Neural cell (in vitro differentiated cells): ENCODE measurements around the gene C9orf40. TPM values are rescaled to one million over a fixed set of nuclear protein-coding genes. Genes with fewer than 3 reads are reported as not detected.

Experiments used
- H2AFZ ChIP-seq: fragments of 200-600, 300-800 bp; sonication (generic), shearing (Covaris generic); 2 replicates; pipeline ENCODE4 v1.6.0; 2014; ENCODE audit warnings: low read depth, mild to moderate bottlenecking, antibody characterized with exemption, low read length, moderate library complexity
- H3F3A ChIP-seq: fragments of 200-600 bp; shearing (Covaris generic); 2 replicates; pipeline ENCODE4 v1.6.1; 2016; ENCODE audit warnings: mild to moderate bottlenecking, moderate library complexity, mixed read lengths, antibody characterized with exemption, low read length; ENCODE audit not compliant: insufficient read depth, poor library complexity, severe bottlenecking
- H3K27ac ChIP-seq: fragments of 200-600, 300-800 bp; sonication (generic), shearing (Covaris generic); 2 replicates; pipeline ENCODE4 v1.5.1; 2014; ENCODE audit warnings: mild to moderate bottlenecking, low read length, moderate library complexity
- H3K27me3 ChIP-seq: fragments of 300-800, 200-600 bp; sonication (generic), shearing (Covaris generic); 2 replicates; pipeline ENCODE4 v1.6.0; 2014; ENCODE audit warnings: mild to moderate bottlenecking, low read depth, low read length, moderate library complexity; ENCODE audit not compliant: insufficient read depth
- H3K36me3 ChIP-seq: fragments of 300-800, 200-600 bp; sonication (generic), shearing (Covaris generic); 2 replicates; pipeline ENCODE4 v1.5.1; 2014; ENCODE audit warnings: mild to moderate bottlenecking, antibody characterized with exemption, low read length, moderate library complexity; ENCODE audit not compliant: insufficient read depth
- H3K4me2 ChIP-seq: fragments of 300-800, 200-600 bp; sonication (generic), shearing (Covaris generic); 2 replicates; pipeline ENCODE4 v1.6.0; 2014; ENCODE audit warnings: mild to moderate bottlenecking, low read length
- H3K4me3 ChIP-seq: fragments of 300-800, 200-600 bp; sonication (generic), shearing (Covaris generic); 2 replicates; pipeline ENCODE4 v1.5.1; 2014; ENCODE audit warnings: mild to moderate bottlenecking, low read length, moderate library complexity
- H3K79me2 ChIP-seq: fragments of 200-600 bp; shearing (Covaris generic); replicated peaks from 2 replicates; pipeline ENCODE4 v1.6.0; 2014; ENCODE audit warnings: mild to moderate bottlenecking, low read length, moderate library complexity; ENCODE audit not compliant: insufficient read depth
- H3K9ac ChIP-seq: fragments of 300-800, 200-600 bp; sonication (generic), shearing (Covaris generic); 2 replicates; pipeline ENCODE4 v1.6.1; 2016; ENCODE audit warnings: mild to moderate bottlenecking, low read length, mixed read lengths
- H3K9me2 ChIP-seq: fragments of 200-600 bp; shearing (Covaris generic); 2 replicates; pipeline ENCODE4 v1.6.1; 2016; ENCODE audit warnings: mild to moderate bottlenecking, low read length, mixed read lengths; ENCODE audit not compliant: insufficient read depth
- H3K9me3 ChIP-seq: fragments of 200-600, 300-800 bp; sonication (generic), shearing (Covaris generic); 2 replicates; pipeline ENCODE4 v1.6.1; 2016; ENCODE audit warnings: mild to moderate bottlenecking, mixed run types, low read length, moderate library complexity, mixed read lengths
- H4K20me1 ChIP-seq: fragments of 200-600 bp; shearing (Covaris generic); 2 replicates; pipeline ENCODE4 v1.6.1; 2016; ENCODE audit warnings: mild to moderate bottlenecking, mixed run types; ENCODE audit not compliant: insufficient read depth
- EP300 ChIP-seq: fragments of 450-650 bp; conservative IDR thresholded peaks from 2 replicates; pipeline ENCODE4 v1.6.1; 2014; ENCODE audit warnings: antibody characterized with exemption, mild to moderate bottlenecking, moderate library complexity; ENCODE audit not compliant: poor library complexity, severe bottlenecking
- EZH2 ChIP-seq: fragments of 200-600, 300-800 bp; shearing (Covaris generic), sonication (generic); IDR thresholded peaks from 2 replicates; pipeline ENCODE4 v1.6.1; 2014; ENCODE audit warnings: antibody characterized with exemption, low read length, borderline replicate concordance, mild to moderate bottlenecking; ENCODE audit not compliant: insufficient read depth, poor library complexity, severe bottlenecking
- MXI1 ChIP-seq: fragments of 450-650 bp; conservative IDR thresholded peaks from 2 replicates; pipeline ENCODE4 v1.6.1; 2014; ENCODE audit warnings: antibody characterized with exemption, mild to moderate bottlenecking; ENCODE audit not compliant: poor library complexity, severe bottlenecking
- POLR2AphosphoS5 ChIP-seq: IDR thresholded peaks from 2 replicates; pipeline ENCODE4 v1.6.1; 2012
- RAD21 ChIP-seq: fragments of 450-650 bp; conservative IDR thresholded peaks from 2 replicates; pipeline ENCODE4 v1.6.1; 2014; ENCODE audit warnings: antibody characterized with exemption, mild to moderate bottlenecking, moderate library complexity
- SMC3 ChIP-seq: fragments of 450-650 bp; conservative IDR thresholded peaks from 2 replicates; pipeline ENCODE4 v1.6.1; 2014; ENCODE audit warnings: antibody characterized with exemption, mild to moderate bottlenecking, moderate library complexity; ENCODE audit not compliant: poor library complexity
- TAF1 ChIP-seq: IDR thresholded peaks from 2 replicates; pipeline ENCODE4 v1.6.1; 2012; ENCODE audit warnings: low read depth
- polyA plus RNA-seq: library from polyadenylated mRNA; depleted of rRNA; stranded (reverse); fragments of >200 nt; gene quantifications from 2 replicates; pipeline ENCODE4 v1.2.3, GENCODE V29; 2014
- TF ChIP-seq, protein P1 (sequence below): IDR thresholded peaks from 2 replicates; pipeline ENCODE4 v1.6.1; 2012; ENCODE audit warnings: borderline replicate concordance
- TF ChIP-seq, protein P2 (sequence below): fragments of 450-650 bp; IDR thresholded peaks from 2 replicates; pipeline ENCODE4 v1.5.1; 2014; ENCODE audit warnings: antibody characterized with exemption, mild to moderate bottlenecking, moderate library complexity; ENCODE audit not compliant: poor library complexity, severe bottlenecking

C9orf40 gene
- polyA plus RNA-seq, 1 donor from 2014 or later = 14.4 TPM

DNA sequence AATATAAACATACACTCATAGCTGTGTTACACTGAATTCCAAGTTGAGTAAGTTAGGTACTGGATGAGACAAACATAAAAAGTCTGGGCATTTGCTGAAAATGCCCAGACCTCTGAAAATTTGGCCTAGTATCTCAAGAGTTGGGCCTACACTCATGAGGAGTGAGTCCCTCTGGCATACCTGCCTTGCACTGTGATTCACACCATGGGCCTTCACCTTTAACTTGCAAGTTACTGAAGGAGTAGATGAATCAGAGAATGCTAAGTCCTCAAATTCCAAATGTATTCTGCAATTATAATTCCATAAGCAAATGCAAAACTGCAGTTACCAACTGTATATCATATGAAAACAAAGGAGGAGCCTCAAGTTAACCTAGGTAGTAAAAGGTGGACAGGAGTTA, 32.3 kb upstream of the C9orf40 start (continued):
- no peak for TF ChIP-seq SMC3

DNA sequence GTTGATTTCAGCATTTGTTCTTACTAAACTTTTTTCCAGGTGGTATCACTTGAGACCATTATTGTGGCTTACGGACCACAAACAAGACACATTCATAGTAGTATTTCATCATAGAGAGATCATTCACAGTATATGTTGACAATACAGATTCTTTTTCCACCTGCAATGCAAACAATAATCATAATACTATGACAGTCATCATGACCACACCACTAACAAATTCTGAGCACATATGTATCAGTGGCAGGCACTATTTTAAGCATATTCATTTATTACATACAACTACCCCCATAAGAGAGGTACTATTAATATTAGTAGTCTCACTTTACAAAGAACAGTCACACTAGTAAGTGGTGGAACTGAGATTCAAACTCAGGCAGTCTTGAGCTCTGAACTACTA, 31.0 kb upstream of the C9orf40 start:
- Histone ChIP-seq H4K20me1 (no peaks in the 10 kb centered on the region), H3K27me3 (no peaks in the 10 kb centered on the region), H3K79me2 (no peaks in the 10 kb centered on the region), H3K4me2 (no peak overlapping the region), H3K4me3 (no peak overlapping the region), H3K27ac (no peak overlapping the region), H2AFZ (no peak overlapping the region), H3K9ac (no peak overlapping the region), H3K36me3 (no peaks in the 10 kb centered on the region), H3F3A (no peaks in the 10 kb centered on the region), H3K9me2 (no peaks in the 10 kb centered on the region), H3K9me3 (no peaks in the 10 kb centered on the region)
- TF ChIP-seq EZH2 (no peak), MXI1 (no peak), EP300 (no peak), POLR2AphosphoS5 (no peak), RAD21 (no peak), TAF1 (no peak), SMC3 (no peak)
- TF ChIP-seq, protein P1, sequence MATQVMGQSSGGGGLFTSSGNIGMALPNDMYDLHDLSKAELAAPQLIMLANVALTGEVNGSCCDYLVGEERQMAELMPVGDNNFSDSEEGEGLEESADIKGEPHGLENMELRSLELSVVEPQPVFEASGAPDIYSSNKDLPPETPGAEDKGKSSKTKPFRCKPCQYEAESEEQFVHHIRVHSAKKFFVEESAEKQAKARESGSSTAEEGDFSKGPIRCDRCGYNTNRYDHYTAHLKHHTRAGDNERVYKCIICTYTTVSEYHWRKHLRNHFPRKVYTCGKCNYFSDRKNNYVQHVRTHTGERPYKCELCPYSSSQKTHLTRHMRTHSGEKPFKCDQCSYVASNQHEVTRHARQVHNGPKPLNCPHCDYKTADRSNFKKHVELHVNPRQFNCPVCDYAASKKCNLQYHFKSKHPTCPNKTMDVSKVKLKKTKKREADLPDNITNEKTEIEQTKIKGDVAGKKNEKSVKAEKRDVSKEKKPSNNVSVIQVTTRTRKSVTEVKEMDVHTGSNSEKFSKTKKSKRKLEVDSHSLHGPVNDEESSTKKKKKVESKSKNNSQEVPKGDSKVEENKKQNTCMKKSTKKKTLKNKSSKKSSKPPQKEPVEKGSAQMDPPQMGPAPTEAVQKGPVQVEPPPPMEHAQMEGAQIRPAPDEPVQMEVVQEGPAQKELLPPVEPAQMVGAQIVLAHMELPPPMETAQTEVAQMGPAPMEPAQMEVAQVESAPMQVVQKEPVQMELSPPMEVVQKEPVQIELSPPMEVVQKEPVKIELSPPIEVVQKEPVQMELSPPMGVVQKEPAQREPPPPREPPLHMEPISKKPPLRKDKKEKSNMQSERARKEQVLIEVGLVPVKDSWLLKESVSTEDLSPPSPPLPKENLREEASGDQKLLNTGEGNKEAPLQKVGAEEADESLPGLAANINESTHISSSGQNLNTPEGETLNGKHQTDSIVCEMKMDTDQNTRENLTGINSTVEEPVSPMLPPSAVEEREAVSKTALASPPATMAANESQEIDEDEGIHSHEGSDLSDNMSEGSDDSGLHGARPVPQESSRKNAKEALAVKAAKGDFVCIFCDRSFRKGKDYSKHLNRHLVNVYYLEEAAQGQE = no peak
- TF ChIP-seq, protein P2, sequence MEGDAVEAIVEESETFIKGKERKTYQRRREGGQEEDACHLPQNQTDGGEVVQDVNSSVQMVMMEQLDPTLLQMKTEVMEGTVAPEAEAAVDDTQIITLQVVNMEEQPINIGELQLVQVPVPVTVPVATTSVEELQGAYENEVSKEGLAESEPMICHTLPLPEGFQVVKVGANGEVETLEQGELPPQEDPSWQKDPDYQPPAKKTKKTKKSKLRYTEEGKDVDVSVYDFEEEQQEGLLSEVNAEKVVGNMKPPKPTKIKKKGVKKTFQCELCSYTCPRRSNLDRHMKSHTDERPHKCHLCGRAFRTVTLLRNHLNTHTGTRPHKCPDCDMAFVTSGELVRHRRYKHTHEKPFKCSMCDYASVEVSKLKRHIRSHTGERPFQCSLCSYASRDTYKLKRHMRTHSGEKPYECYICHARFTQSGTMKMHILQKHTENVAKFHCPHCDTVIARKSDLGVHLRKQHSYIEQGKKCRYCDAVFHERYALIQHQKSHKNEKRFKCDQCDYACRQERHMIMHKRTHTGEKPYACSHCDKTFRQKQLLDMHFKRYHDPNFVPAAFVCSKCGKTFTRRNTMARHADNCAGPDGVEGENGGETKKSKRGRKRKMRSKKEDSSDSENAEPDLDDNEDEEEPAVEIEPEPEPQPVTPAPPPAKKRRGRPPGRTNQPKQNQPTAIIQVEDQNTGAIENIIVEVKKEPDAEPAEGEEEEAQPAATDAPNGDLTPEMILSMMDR = no peak

DNA sequence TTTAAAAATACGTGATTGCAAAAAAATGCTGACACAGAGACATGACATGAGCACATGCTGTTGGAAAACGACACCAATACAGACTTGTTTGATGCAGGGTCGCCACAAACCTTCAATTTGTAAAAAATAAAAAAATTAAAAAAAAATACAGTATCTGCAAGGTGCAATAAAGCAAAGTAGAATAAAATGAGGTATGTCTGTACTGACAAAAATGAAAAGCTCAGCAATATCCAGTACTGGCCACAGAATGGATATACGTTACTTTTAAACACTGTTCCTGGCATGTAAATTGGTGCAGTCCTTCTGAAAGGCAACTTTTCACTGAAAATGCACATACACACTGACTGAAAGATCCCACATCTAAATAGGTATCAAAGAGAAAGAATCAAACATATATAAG, 27.1 kb upstream of the C9orf40 start:
- no peaks in the 10 kb centered on the region for H3F3A ChIP-seq
- H3K9me3 ChIP-seq = no peaks in the 10 kb centered on the region
- no peak overlapping the region for H3K4me2 ChIP-seq
- no peaks in the 10 kb centered on the region for H3K79me2 ChIP-seq
- no peak overlapping the region for H3K27ac ChIP-seq
- no peaks in the 10 kb centered on the region for H3K27me3 ChIP-seq
- TF ChIP-seq, protein P1 = no peak
- no peak for TF ChIP-seq POLR2AphosphoS5
- no peaks in the 10 kb centered on the region for H3K9me2 ChIP-seq
- no peaks in the 10 kb centered on the region for H4K20me1 ChIP-seq
- no peak overlapping the region for H2AFZ ChIP-seq
- no peak overlapping the region for H3K9ac ChIP-seq
- H3K36me3 ChIP-seq = no peaks in the 10 kb centered on the region
- H3K4me3 ChIP-seq = no peak overlapping the region
